Hematopoietic multipotent progenitor cell treated with erythropoietin and hydrocortisone succinate and interleukin-3 and kit ligand, for 15 days (in vitro differentiated cells): ENCODE results near the gene RBMS3.

Experiments used
- DNase-seq: peaks from one replicate; pipeline ENCODE4 v3.0.0-alpha.2; 2015; ENCODE audit warnings: low spot score

Gene RBMS3

DNA sequence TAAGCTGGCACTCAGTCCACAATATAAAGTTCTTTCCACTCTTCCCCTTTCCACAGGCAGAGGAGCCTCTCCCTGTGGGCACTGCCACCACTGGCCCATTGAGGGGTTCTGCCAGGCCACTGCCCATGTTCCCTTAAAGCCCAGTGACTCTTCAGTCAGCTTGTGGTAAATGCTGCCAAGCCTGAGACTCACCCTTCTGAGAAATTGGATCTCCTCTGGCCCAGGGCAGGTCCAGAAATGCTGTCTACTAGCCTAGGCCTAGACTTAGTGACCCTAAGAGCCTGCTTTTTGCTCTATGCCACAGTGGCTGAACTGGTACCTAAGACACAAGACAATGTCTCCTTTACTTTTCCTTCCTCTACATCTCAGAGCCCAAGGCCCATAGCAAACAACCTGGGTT is 295.8 kb downstream of the RBMS3 start:
- no peak for DNase-seq

DNA sequence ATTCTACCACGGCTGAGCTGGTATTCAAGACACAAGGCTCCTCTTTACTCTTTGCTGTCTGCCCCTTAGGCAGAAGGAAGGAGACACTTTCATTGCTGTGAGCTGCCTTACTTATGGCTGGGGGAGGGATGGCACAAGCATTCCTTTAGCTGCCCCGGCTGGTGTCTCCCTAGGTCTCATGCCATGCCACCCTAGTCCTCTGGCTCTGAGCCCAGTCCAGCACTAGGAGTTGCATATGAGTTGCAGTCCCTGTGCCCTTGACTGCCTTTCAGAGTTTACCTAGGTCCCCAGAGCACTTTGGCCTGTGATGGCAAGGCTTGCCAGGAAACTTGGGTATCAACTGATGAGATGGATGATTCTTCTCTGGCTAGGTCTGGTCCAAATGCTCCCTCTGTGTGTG is 296.4 kb downstream of the RBMS3 start:
- DNase-seq: no peak

DNA sequence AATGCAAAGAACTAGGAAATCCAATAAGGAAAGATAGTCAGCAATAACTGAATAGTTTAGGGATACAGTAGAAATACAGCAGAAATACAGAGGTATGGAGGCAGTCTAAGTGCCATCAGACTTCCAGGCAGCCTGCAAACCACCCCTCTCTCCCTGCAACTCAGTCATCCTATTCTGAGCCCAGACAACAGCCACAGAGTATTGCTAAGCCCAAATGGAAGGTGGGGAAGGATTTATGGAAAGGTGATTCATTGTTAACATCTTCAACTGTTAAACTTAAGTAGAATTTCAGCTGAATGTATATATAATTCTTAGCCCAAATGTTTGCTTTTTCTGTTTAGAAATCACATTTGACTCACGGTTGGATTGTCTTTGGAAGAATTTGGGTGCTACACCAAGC is 300.4 kb downstream of the RBMS3 start:
- no peak for DNase-seq

DNA sequence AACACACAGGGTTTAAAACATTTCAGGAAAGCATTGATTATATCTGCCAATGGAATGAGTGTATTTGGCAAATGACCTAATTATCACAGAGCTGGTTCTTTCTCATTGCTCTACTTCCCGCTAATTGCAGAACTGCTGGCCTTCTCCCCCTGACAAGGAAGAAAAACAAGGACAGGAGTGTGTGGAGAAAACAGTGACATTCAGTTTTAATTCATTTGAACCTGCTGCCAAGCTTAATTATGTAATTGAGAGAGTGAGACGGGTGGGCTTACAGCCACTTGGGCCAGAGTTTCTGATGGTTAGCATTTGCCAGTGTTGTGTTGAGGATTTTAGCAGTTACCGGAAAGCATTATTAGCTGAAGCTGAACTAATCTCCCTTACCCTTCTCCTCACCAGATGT is 301.4 kb downstream of the RBMS3 start:
- DNase-seq: no peak

DNA sequence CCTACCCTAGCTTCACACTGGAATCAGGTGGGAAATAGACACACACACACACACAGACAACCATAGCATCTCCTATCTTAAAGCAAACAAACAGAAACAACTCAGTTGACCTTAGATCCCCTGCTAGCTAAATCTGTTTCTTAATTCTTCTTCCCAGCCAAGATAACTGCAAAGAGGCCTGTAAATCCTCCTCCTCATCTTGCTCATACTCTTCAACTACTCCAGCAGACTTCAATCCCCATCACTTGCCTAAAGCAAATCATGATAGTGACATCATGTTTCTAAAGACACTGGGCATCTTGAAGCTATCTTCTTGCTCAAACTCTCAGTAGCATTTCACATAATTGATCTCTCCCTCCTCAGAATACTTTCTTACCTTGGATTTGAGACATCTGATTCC is 303.0 kb downstream of the RBMS3 start:
- no peak for DNase-seq

DNA sequence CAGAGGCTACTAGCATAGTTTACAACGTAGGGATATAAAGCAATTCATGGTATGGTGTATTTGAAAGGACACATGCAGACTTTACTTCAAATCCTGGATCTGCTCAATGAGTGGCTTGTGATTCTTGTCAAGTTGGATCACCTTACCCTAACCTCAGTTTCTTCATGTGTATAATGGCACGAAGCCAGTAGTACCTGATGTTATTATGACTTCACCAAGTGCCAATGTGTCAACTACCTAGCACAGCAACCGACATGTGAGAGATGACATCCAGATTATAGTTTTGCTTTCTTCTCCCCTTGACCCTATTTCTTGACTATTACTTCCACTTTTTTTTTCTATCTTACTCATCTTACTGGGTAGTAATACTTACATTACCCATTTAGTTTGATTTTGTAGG is 304.5 kb downstream of the RBMS3 start:
- no peak for DNase-seq

DNA sequence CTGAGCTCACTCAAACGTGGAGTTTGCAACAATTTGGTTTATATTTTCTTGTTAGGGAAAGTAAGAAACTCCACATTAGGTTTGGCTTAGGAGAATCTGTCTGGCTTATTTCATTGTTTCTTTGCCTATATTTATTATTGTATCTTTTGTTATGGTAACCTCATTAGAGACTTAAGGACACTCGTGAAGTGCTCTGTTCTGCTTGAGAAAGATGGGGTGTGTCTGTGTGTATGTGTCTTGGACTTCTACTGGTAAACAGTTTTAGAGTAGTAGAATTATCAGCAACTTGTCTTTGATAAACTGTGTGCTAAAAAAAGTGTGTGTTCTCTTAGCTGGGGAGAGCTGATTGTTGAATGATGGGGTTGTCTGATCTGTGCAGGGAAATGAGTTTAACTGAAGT is 306.5 kb downstream of the RBMS3 start:
- DNase-seq: no peak

DNA sequence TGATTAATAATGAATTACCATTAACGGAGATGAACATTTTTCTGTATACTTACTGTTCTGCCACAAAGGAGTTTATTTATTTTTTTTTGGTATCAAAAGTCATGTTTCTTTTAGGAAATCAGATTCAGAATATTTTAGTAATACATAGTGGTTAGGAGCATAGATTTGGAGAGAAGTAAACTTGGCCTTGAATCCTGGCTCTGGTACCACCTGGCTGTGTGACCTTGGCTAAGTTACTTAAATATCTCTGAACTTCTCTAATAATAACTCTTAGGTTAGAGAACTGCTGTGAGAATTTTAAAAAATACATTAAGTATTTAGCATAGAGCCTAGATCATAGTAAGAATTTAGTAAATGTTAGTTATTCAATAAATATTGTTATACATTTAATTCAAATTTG is 309.1 kb downstream of the RBMS3 start:
- no peak for DNase-seq

DNA sequence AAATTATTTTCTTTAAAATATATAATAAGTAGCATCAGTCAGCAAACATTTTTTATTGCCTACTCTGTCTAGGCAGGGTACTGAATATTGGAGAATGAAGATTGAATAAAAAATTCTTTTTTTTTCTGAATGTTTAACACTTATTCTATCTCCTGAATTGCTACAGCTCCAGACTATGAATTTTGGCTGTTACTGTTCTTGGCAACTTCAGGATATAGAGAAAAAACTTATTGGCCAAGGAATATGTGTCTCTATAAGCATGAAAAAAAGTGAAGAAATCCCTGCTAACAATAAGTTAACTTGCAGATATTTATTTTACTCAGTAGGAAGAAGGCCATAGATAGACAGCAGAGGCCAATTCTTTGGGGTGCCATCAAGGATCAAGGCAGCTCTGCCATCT is 309.6 kb downstream of the RBMS3 start:
- DNase-seq: no peak

DNA sequence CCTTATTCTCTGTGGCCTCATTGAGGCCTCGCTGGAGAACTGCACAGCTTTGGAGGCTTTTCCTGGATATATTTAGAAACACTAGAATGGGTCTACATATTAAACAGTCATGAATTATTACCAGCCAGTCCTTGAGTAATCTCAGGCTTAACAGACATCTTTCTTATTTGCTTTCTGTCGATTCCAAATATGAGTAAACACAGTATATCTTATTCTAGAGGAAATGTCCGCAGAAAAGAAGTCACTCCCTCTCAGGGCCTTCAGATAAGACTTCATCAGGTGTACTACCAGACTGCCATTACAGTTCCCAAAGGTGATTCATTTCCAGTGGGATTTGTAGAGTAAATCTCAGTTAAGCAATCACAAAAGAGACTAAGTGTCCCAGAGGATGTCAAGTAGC is 310.7 kb downstream of the RBMS3 start:
- DNase-seq: no peak

DNA sequence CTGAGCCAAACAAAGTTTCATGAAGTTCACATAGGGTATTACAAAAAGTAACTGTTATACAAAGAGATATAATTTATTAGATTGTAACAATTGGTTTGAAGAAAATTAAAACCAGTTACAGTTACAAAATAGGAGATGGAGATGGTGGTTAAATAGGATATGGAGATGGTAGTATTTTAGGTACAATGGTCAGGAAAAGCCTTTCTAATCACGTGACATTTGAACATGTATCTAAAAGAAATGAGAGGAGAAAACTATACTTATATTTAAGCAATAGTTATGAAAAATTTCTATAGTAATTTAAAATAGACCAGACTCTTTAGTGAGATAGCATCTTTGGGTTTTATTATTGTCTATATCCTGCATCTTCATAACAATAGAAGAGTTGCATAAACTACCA is 312.9 kb downstream of the RBMS3 start:
- no peak for DNase-seq

DNA sequence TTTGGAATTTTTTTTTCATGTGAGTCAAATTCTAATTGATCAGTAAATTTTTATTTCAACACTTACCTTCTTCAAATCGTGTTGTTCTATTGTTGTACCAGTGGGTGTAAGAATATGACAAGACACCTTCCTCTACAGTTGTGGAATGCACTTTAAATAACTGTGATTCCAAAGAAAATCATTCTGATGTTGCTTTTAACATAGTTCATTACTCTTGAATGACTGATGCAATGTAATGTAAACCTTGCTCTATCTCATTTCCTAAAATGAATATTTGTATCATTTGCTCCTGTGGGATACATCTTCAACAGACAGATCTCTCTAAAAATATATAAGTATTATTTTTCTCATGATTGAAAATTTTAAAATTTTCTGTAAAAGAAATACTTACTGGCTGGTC is 313.4 kb downstream of the RBMS3 start:
- DNase-seq: no peak

DNA sequence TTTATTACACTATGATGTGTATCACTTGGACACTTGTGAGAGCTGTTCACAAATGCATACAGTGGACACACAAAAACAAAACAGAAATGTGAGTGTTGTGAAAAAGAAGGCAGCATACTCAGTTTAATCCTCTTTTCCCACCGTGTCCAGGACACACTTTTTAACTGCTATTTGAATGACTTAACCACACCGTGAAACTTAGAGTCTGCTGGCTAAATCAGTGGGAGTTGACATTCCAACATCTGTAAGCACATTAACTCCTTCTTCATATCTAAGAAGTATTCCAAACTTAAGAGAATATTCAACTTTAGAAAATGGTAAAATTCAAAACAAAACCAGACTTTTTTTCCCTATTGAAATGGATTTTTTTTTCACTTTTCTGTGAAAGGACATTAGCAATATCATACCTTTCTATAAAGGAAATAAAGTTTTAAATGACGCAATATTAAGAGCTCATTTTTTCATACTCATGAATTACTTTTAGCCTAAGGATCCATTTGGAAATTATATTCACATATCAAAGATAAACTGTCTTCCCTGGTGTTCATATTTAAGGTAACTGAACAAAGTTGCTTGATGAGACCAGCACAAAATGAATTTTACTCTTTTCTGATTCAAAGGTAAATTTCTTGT is 316.6 kb downstream of the RBMS3 start:
- DNase-seq: no peak

DNA sequence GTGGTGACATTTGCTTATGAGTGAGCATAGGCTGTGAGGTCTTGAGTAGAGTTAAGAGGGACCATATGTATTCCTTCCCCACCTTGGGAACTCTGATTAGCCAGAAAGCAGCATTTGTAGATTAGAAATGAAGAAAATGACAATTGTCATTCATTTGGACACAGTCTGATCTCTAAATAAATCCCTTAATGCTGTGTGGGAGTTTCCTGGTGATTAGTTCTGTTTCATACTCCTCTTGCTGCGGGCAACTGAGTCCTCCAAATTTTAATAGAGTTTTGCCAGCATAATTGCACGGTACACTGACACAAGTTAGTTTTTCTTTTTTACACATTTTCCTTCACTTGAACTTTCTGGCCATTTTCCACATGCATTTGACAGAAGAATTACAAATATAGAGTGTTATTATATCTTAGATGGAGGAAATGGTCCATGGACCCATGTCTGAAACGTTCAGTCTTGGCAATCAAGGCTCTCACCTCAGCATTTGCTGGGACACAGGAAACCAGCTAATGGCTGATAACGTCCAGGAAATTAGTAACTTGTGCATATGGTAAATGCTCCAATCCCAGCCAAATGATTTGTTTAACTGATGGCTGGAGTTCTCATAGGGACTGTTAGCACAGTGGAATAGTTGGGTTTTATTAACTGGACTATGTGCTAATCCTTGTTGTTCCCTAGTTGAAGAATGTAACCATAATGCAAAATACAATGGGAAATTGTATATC is 321.2 kb downstream of the RBMS3 start:
- no peak for DNase-seq

DNA sequence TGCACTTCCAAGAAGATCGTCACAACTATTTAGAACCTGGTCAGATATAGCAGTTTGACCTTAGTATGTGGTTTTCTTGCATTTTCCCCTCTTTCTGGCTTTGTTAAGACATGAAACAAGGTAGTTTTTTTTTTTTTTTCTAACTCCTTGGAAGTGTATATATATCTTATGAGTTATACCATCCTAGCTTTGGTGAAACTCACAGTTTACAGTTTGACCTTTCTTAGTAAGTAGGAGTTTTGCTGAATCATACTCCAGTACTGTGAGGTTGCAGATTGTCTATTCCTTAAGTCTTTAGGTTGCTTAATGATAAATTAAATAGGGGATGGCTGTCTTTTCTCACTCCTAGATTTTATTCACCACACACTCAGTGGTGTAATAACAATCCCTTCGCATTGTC is 325.0 kb downstream of the RBMS3 start:
- no peak for DNase-seq

DNA sequence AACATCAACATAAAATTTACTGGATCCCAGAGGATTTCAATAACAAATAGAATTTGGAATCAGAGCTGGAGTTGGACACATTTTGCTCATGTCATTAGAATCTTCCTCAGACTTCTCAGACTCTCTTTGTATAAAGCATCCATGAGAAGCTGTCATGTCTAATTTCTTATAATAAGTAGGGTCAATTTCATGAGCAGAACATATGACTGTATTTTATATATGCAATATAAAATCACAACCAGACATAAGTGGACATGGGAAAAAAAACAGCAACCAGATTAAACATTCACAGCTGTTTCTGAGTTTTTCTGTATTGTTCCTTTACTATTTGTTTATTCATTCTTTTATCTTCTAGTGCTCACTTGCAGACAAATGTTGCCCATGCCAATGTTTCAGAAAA is 325.5 kb downstream of the RBMS3 start:
- no peak for DNase-seq

DNA sequence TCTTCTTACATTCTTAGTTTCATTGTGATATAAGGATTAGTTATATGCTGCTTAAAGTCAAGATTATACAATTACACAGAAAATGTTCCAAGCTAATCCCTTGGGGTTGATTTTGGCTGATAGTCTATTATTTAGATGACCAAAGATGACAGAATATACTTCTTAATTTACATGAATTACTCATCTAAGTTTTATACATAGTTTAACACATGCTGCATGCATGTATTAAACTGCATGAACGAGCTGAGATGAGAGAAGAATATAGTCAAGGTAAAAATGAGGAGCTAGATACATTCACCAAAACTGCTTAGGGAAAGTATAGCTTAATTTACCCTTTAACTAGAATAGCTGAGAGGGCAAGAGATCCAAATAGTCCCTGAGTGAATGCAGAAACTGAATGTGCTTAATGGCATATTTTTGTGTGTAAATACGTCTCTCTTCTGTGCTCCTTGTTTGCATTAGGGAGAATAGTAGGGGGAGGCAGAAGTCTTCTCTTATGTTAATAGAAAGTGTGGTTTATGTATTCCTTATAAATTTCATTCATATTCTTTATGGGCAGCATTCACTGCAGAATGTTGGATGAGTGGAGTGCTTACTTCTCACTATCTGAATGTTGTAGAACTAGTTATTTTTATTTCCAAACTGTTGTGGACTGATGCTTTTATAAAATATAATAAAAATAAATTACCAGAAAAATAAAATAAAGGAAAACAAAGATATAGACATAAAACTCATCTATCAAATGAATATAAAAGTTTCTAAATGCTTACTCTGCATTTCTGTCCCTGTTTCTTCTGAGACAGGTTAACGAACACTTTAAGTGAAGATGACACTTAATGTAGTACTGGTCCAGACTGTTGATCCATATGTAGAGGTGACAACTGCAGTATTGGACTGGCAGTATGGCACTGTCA is 327.8 kb downstream of the RBMS3 start:
- DNase-seq: no peak

DNA sequence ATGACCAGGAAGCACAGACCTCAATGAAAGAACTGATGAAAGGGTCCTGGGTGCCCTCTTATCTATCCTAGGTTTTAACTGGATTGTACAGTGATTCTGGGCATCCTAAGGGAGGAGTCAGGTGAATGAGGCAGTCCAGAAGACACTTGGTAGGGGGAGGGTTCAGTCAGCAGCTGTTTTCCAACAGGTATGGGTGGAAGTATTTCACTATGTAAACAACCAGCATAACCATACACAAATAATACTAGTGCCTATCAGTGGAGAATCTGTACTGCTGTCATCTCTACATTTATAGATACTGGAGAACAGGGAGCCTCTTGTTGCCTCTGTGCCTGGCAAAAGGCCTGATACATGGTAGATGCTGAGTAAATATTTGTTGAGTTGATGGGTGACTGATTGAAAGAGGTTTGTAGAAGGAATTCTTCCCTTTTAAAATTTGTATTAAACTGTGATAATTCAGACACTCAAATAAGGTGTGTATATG is 328.5 kb downstream of the RBMS3 start:
- no peak for DNase-seq

DNA sequence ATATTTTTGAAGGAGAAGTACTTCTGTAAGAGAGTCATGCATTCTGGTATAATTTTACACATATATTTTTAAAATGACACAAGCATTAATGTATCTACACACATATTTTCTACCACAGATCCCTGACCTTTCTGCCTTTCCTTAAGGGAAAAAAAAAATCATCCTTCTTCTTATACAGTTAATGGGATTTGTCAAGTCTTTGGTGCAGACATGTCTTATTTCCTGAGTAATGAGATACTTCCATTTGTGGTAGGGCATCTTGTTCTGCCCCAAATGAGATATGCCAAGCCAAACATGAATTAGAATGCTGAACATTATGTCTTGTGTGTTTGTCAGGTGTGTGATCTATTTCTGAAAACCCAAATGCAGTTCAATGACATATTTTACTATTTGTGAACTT is 329.9 kb downstream of the RBMS3 start:
- no peak for DNase-seq

DNA sequence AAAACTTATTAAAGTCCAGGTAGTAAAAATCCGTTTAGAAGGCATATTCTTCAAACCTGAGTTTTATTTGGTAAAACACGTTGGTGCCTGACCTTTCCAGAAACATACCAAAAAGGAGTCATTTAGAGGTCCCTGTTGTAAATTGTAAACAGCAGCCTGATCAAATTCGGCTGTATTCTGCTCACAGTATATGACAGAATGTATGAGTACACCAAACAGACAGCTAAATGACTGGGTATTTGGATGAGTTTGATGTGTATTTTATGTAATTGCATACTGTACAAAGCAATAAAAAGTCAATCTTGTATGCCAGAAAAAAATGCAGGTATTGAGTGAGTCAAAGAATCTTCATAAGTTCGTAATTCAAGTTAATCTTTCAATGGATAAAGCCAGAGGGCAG is 330.4 kb downstream of the RBMS3 start:
- no peak for DNase-seq

DNA sequence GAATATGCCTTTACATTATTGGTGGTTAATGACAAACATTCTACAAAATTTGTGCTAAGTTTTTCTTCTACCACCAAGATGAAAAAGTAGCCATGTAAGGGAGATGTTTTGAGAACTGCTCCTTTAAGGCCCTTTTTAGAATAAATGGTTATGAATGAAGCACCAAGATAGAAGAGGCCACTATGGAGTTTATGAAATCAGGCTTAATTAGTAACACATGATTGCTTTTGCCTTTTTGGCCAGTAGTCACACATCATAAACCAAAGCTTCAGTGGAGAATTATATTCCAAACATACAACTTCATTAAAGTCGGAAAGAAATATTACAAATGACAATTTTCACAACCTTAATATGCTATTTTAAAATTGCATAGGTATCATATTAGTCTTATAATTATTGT is 331.7 kb downstream of the RBMS3 start:
- DNase-seq: no peak

DNA sequence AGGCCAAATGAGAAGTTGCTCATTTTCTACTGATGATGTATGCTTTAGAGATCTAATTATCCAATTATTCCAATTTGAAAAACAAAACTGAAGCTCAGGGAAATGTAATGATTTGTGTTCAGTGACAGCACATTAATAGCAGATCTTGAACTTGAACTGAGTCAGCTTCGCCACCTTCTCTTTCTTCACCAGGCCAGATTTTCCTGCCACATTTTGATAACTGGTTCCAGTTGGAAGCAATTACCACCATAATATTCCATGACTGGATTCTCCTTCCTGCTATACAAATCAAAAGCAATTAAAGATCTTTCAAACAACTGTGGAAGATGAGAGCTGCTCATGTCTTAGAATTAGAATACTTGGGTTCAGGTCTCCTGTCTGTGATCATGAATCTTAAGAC is 334.1 kb downstream of the RBMS3 start:
- DNase-seq: no peak
